Measurements from ENCODE around the gene LRRC30.

Gene LRRC30

DNA sequence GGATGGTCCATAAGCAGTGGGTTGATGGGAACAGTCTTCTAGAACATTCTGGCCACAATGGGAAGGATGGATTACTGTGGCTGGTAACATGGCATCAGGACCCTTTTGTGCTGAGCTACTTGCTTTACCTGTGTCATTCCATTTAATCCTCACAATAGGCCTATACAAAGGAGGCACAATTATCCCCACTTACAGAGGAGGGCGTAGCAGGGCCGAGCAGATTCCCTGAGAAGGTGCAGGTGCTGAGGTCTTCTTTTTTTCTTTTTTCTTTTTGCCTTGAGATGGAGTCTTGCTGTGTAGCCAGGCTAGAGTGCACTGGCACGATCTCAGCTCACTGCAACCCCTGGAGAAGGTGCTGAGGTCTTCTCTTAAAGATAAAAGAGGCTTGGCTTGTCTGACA, 6.7 kb upstream of the LRRC30 start:
- Mint-ChIP-seq H3K36me3 (ENCODE audit: low read depth) (no peaks in the 10 kb centered on the region), H3K4me1 (ENCODE audit: low read depth) (no peaks in the 10 kb centered on the region), H3K9me3 (no peaks in the 10 kb centered on the region), H3K27ac (no peak overlapping the region), H3K27me3 (no peaks in the 10 kb centered on the region), H3K4me3 (no peak overlapping the region)
- DNase-seq: no peak

DNA sequence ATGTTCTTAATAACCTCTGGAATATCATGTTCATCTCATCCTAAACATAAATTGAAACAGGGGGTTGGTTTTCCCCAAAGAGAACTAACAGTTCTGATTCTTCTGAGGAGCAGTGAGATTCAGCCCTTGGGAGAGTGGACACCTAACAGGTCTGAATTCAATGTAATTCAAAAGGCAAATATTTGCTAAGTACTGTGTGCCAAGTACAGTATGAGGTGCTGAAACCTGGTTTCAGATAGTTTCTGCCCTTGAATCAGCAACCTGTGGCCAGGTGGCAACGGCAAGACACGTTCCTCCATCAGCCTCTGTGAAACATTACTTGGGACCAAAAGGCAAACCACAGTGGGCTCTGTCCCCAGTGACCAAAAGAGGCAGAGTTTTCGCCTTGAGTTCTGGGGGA, 1.3 kb downstream of the LRRC30 start:
- Mint-ChIP-seq H3K36me3 (ENCODE audit: low read depth) (no peaks in the 10 kb centered on the region), H3K4me1 (ENCODE audit: low read depth) (no peaks in the 10 kb centered on the region), H3K9me3 (no peaks in the 10 kb centered on the region), H3K27me3 (no peaks in the 10 kb centered on the region), H3K27ac (no peak overlapping the region), H3K4me3 (no peak overlapping the region)
- no peak for DNase-seq

- Mint-ChIP-seq H3K9me3 (no peaks in the 10 kb centered on the region), H3K36me3 (ENCODE audit: low read depth) (no peaks in the 10 kb centered on the region), H3K4me3 (no peak overlapping the region), H3K27ac (no peak overlapping the region), H3K27me3 (no peaks in the 10 kb centered on the region), H3K4me1 (ENCODE audit: low read depth) (no peaks in the 10 kb centered on the region)
- DNase-seq: no peak
Observed at GRCh38 chr18:7233134-7233810, 2.4 kb downstream of the LRRC30 start.

GRCh38 chr18:7234091-7234490, 3.2 kb downstream of the LRRC30 start:
- Mint-ChIP-seq H3K9me3 (no peaks in the 10 kb centered on the region), H3K36me3 (ENCODE audit: low read depth) (no peaks in the 10 kb centered on the region), H3K27ac (no peak overlapping the region)

DNA sequence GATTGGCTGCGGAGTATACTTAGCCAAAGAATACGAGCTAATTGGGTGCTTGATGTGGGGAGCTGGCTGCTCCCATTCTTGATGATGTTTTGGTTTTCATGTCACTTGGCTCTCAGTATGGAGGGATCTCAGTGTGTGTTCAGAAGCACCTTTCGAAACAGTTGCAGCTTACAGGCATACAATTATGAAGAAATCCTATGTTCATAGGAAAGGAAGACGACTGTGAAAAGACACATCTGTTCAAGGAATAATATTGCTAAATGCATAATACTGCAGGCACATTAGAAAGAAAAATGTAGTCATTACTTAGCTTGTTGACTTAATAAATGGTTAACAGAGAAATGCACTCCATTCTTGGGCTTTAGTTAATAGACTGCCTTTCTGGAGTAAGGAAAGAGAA, 4.1 kb downstream of the LRRC30 start:
- Mint-ChIP-seq H3K36me3 (ENCODE audit: low read depth) (no peaks in the 10 kb centered on the region), H3K9me3 (no peaks in the 10 kb centered on the region), H3K4me1 (ENCODE audit: low read depth) (no peaks in the 10 kb centered on the region), H3K4me3 (no peak overlapping the region), H3K27ac (no peak overlapping the region), H3K27me3 (no peaks in the 10 kb centered on the region)
- DNase-seq: no peak

More at GRCh38 chr18:7234091-7234490, 3.2 kb downstream of the LRRC30 start:
- H3K4me1 Mint-ChIP-seq (ENCODE audit: low read depth): no peaks in the 10 kb centered on the region
- no peaks in the 10 kb centered on the region for H3K27me3 Mint-ChIP-seq
- H3K4me3 Mint-ChIP-seq: no peak overlapping the region
- DNase-seq: no peak

GRCh38 chr18:7236072-7236471, 5.2 kb downstream of the LRRC30 start:
- Mint-ChIP-seq H3K4me1 (ENCODE audit: low read depth) (no peaks in the 10 kb centered on the region), H3K9me3 (peaks cover 2% of the 10 kb centered on the region), H3K36me3 (ENCODE audit: low read depth) (no peaks in the 10 kb centered on the region), H3K4me3 (no peak overlapping the region), H3K27me3 (no peaks in the 10 kb centered on the region), H3K27ac (no peak overlapping the region)
- DNase-seq: no peak

DNA sequence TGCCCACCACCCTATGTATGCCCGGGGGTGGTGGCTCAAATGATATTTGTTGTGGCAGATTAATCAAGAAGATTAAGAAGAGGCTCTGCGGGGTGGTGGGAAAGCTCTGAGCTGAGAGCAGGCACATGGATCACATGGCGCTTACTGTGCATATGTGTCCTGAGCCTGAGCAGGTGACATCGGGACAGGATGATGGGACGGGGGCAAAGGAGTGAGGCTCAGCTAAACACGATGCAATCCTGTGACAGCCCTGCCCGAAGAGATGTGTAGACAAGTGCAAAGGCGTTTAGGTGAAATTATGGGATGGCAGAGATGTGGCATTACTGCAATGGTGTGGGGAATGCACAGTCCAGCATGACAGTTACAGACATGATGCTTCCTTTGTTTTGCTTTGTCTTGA, 6.0 kb downstream of the LRRC30 start:
- DNase-seq: no peak
- Mint-ChIP-seq H3K4me3 (no peak overlapping the region), H3K4me1 (ENCODE audit: low read depth) (no peaks in the 10 kb centered on the region), H3K27me3 (no peaks in the 10 kb centered on the region), H3K27ac (no peak overlapping the region), H3K9me3 (peaks cover 2% of the 10 kb centered on the region), H3K36me3 (ENCODE audit: low read depth) (no peaks in the 10 kb centered on the region)

DNA sequence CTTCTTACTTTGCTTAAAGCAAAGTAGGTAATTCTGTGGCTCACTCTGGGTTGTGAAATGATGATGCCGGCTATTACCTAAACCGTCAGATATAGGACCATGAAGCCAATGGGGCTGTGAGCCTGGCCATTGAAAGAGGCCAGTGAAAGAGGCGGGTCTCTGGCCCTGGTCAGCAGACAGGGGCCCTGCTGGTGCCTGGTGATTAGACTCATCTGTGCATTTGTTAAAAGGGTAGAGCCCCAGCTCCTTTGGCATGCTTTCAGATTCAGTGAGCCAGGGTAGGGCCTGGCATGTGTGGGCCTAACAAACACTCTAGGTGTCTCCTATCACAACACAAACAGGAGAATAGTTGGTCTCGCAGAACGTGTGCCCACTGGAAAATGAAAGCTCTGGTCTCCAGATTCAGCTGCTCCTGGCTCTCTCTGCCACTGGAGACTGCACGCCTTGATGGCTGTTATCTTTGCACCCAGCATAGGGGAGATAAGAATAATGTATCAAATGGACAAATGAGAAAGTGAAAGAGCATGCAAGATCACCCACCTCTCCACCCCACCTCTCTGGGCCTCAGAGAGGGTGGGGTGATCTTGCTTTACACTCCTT, 6.9 kb downstream of the LRRC30 start:
- no peaks in the 10 kb centered on the region for H3K36me3 Mint-ChIP-seq (ENCODE audit: low read depth)
- H3K4me1 Mint-ChIP-seq (ENCODE audit: low read depth): no peaks in the 10 kb centered on the region
- H3K27ac Mint-ChIP-seq: no peak overlapping the region
- DNase-seq: no peak
- peaks cover 2% of the 10 kb centered on the region for H3K9me3 Mint-ChIP-seq
- H3K4me3 Mint-ChIP-seq: no peak overlapping the region
- no peaks in the 10 kb centered on the region for H3K27me3 Mint-ChIP-seq

- Mint-ChIP-seq H3K9me3 (peaks cover 4% of the 10 kb centered on the region), H3K4me3 (no peak overlapping the region), H3K36me3 (ENCODE audit: low read depth) (no peaks in the 10 kb centered on the region), H3K27me3 (no peaks in the 10 kb centered on the region), H3K27ac (no peak overlapping the region), H3K4me1 (ENCODE audit: low read depth) (no peaks in the 10 kb centered on the region)
- DNase-seq: no peak
Observed at GRCh38 chr18:7242926-7243325, 12.0 kb downstream of the LRRC30 start.

- no peaks in the 10 kb centered on the region for H3K27me3 Mint-ChIP-seq
- H3K4me3 Mint-ChIP-seq: no peak overlapping the region
- DNase-seq: no peak
- H3K27ac Mint-ChIP-seq: no peak overlapping the region
- H3K4me1 Mint-ChIP-seq (ENCODE audit: low read depth): no peaks in the 10 kb centered on the region
- H3K9me3 Mint-ChIP-seq: peaks cover 8% of the 10 kb centered on the region
- H3K36me3 Mint-ChIP-seq (ENCODE audit: low read depth): no peaks in the 10 kb centered on the region
Observed at GRCh38 chr18:7248877-7249276, 18.0 kb downstream of the LRRC30 start.

- Mint-ChIP-seq H3K27ac (no peak overlapping the region), H3K9me3 (peaks cover 7% of the 10 kb centered on the region), H3K36me3 (ENCODE audit: low read depth) (no peaks in the 10 kb centered on the region), H3K27me3 (no peaks in the 10 kb centered on the region), H3K4me3 (no peak overlapping the region), H3K4me1 (ENCODE audit: low read depth) (no peaks in the 10 kb centered on the region)
- no peak for DNase-seq
Observed at GRCh38 chr18:7254163-7254562, 23.3 kb downstream of the LRRC30 start.

DNA sequence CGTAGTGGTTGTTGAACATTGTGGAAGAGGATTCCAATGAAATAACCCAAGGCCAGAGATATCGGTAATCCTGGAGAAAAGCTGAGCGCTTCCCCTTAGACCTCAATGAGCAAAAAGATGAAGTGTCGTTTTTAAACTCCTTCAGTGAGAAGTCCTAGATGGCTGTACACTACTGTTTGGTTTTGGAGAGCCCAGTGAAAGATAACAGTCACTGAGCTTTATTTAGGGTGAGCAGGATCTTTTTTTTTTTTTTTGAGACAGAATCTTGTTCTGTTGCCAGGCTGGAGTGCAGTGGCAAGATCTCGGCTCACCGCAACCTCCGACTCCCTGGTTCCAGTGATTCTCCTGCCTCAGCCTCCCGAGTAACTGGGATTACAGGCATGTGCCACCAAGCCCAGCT, 24.2 kb downstream of the LRRC30 start:
- Mint-ChIP-seq H3K27me3 (no peaks in the 10 kb centered on the region), H3K27ac (no peak overlapping the region)

DNA sequence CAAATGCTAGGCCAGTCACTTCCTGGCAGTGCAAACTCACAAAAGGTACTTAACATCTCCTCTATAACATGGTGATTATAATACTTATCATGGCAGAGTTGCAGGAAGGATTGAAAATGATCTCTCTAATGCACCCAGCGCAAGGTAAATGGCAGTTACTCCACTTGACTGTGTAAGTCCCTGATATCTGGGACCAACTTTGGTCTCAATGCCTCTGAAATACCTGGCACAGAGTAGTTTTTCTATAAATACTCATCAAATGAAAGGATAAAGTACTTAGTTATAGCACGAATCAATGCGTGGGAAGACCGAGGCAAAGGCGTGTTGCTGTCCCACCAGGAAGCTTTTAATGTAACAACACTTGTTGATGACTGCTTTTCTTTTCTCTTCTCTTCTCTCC, 24.8 kb downstream of the LRRC30 start:
- Mint-ChIP-seq H3K9me3 (peaks cover 7% of the 10 kb centered on the region), H3K4me3 (no peak overlapping the region), H3K4me1 (ENCODE audit: low read depth) (no peaks in the 10 kb centered on the region), H3K27ac (no peak overlapping the region), H3K27me3 (no peaks in the 10 kb centered on the region), H3K36me3 (ENCODE audit: low read depth) (no peaks in the 10 kb centered on the region)
- no peak for DNase-seq

More for the DNA sequence above, 24.2 kb downstream of the LRRC30 start:
- Mint-ChIP-seq H3K4me3 (no peak overlapping the region), H3K36me3 (ENCODE audit: low read depth) (no peaks in the 10 kb centered on the region), H3K4me1 (ENCODE audit: low read depth) (no peaks in the 10 kb centered on the region), H3K9me3 (peaks cover 7% of the 10 kb centered on the region)
- DNase-seq: no peak

GRCh38 chr18:7256618-7257425, 25.9 kb downstream of the LRRC30 start:
- Mint-ChIP-seq H3K4me3 (no peak overlapping the region), H3K36me3 (ENCODE audit: low read depth) (no peaks in the 10 kb centered on the region), H3K9me3 (peaks cover 4% of the 10 kb centered on the region), H3K27me3 (no peaks in the 10 kb centered on the region), H3K4me1 (ENCODE audit: low read depth) (no peaks in the 10 kb centered on the region), H3K27ac (no peak overlapping the region)
- no peak for DNase-seq

DNA sequence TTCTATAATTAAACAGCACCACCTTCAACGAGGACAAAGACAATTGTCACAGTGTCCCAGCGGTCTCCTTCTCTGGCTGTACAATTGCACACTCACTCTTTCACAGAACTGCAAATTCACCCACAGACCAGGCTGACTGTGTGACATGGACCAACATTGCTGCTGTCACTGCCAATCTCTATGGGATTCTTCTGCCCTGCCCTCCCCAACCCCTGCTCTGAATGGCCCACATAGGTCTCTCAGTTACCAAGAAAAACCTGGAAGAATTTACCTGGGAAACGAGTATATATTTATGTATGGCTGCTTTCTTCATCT, 26.5 kb downstream of the LRRC30 start:
- H3K27ac Mint-ChIP-seq: no peak overlapping the region
- no peaks in the 10 kb centered on the region for H3K4me1 Mint-ChIP-seq (ENCODE audit: low read depth)

More for the DNA sequence above, 26.5 kb downstream of the LRRC30 start:
- no peak overlapping the region for H3K4me3 Mint-ChIP-seq
- peaks cover 4% of the 10 kb centered on the region for H3K9me3 Mint-ChIP-seq
- H3K27me3 Mint-ChIP-seq: no peaks in the 10 kb centered on the region
- H3K36me3 Mint-ChIP-seq (ENCODE audit: low read depth): no peaks in the 10 kb centered on the region
- no peak for DNase-seq
